Ectodermal cell (in vitro differentiated cells): ENCODE data around the gene STARD8.

ENCODE experiments used
- H3K27ac ChIP-seq: 2 replicates; pipeline ENCODE4 v1.7.0; 2013; ENCODE audit warnings: mild to moderate bottlenecking, low read depth, low read length; ENCODE audit not compliant: insufficient read depth, poor library complexity, severe bottlenecking
- H3K27me3 ChIP-seq: 2 replicates; pipeline ENCODE4 v1.7.0; 2013; ENCODE audit warnings: mild to moderate bottlenecking, low read length; ENCODE audit not compliant: insufficient read depth, control insufficient read depth, poor library complexity, severe bottlenecking
- H3K36me3 ChIP-seq: one replicate; pipeline ENCODE4 v1.7.0; 2013; ENCODE audit warnings: low read length; ENCODE audit not compliant: control insufficient read depth, insufficient read depth
- H3K4me1 ChIP-seq: one replicate; pipeline ENCODE4 v1.7.0; 2013; ENCODE audit warnings: low read length; ENCODE audit not compliant: control insufficient read depth, insufficient read depth
- H3K4me3 ChIP-seq: 2 replicates; pipeline ENCODE4 v1.7.0; 2013; ENCODE audit warnings: low read depth, low read length, control low read depth; ENCODE audit not compliant: insufficient read depth
- H3K9me3 ChIP-seq: 2 replicates; pipeline ENCODE4 v1.7.0; 2013; ENCODE audit warnings: mild to moderate bottlenecking, low read length, moderate library complexity; ENCODE audit not compliant: control insufficient read depth
- WGBS, 2 experiments: methylation state at CpG; one replicate each; pipeline ENCODE4 v1.1.7; 2013; ENCODE audit warnings: missing lambda C conversion rate in 2 of 2; 5-methylcytosine and 5-hydroxymethylcytosine counted together

The STARD8 gene

DNA sequence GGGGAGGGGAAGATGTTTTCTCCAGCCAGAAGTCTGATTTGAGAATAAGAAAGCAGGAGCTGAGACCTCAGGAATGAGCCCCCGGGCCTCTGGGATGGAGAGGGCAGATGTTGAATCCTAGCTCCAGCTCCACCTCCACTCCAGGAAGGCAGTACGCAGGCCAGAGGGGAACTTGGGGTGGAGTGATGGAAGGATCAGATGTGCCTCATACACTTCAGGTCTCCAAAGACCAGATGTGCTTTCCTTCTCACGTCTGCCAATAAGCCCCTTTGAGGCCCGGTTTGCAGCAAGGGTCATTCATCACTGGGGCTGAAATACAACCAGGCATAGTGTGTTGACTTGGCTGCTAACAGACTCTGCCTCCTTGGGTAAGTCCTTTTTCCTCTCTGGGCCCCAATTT is 28.1 kb downstream of the STARD8 start:
- H3K27me3 ChIP-seq = no peaks in the 10 kb centered on the region
- WGBS, 2 experiments = 65 to 68% methylated on average over 4 of the region's 4 CpGs
- H3K4me1 ChIP-seq = peaks cover 10% of the 10 kb centered on the region
- H3K27ac ChIP-seq = no peak overlapping the region
- H3K4me3 ChIP-seq = no peak overlapping the region
- no peaks in the 10 kb centered on the region for H3K9me3 ChIP-seq
- no peaks in the 10 kb centered on the region for H3K36me3 ChIP-seq

DNA sequence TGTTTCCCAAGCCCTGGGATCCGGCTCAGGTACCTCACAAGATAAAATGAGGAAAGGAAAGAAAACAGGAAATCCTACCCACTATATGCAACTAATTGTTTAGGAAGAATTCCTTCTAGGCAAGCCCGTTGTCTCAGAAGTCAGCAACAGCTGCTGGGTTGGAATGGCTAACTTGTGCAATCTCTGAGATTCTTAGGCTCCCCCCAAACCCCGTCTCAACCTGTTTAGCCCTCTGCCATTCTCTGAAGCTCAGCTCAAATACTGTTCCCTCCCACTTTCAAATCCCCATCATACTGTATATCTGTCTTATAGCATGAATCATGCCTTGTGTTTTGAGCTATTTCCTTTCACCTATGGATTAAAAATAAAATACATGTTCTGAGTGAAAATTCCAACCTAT is 28.9 kb downstream of the STARD8 start:
- 75 to 81% methylated on average over 2 to 3 of the region's 3 CpGs for WGBS, 2 experiments
- Histone ChIP-seq H3K36me3 (no peaks in the 10 kb centered on the region), H3K27ac (no peak overlapping the region), H3K27me3 (no peaks in the 10 kb centered on the region), H3K9me3 (no peaks in the 10 kb centered on the region), H3K4me1 (peaks cover 10% of the 10 kb centered on the region), H3K4me3 (no peak overlapping the region)

DNA sequence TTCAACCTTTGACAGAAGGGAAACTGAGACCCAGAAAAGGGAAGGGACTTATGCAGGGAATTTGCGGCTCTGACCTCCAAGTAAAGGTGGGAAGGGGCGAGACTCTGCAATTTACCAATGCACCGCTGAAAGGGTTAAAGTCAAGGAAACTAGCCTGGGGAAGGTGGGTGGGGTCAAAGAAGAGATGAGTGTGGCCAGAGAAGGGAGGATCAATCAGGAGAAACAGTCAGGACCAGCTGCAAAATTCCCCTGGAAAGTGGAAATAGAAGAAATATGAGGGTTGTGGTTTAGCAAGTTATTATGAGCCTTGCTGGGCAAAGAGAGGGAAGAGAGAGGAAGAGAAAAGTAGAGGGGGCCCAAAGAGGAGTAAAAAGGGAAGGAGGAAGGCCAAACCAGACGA is 30.5 kb downstream of the STARD8 start:
- no peak overlapping the region for H3K4me3 ChIP-seq
- no peaks in the 10 kb centered on the region for H3K27me3 ChIP-seq
- no peaks in the 10 kb centered on the region for H3K36me3 ChIP-seq
- H3K27ac ChIP-seq = no peak overlapping the region
- H3K4me1 ChIP-seq = peaks cover 9% of the 10 kb centered on the region
- H3K9me3 ChIP-seq = no peaks in the 10 kb centered on the region
- 43 to 49% methylated on average over 4 of the region's 4 CpGs for WGBS, 2 experiments

DNA sequence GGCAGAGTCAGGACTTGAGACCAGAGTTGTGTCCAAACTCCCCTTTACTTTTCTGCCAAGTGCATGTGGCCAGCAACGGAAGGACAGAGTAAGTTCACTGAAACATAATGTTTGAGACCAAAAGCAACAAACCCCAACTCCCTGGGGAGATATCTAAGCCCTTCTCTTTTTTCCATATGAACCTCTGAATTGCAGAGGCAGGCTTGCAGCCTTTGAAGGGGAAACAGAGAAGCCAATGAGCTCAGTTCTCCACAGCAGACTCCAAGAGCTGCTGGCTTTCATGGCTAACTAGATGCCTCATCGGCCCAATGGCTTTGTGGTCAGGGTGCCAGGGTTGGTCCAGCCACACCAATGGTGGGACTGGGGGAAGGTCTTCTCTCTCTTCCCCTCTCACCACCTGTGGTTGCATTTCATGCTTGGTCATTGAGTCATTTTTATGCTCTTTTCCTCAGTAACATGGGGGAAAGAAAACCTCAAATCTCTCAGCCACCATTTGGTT is 34.0 kb downstream of the STARD8 start:
- Histone ChIP-seq H3K4me1 (peaks cover 5% of the 10 kb centered on the region), H3K9me3 (no peaks in the 10 kb centered on the region), H3K4me3 (no peak overlapping the region), H3K36me3 (no peaks in the 10 kb centered on the region), H3K27ac (no peak overlapping the region), H3K27me3 (no peaks in the 10 kb centered on the region)
- WGBS, 2 experiments = 85 to 86% methylated on average over 2 of the region's 2 CpGs

DNA sequence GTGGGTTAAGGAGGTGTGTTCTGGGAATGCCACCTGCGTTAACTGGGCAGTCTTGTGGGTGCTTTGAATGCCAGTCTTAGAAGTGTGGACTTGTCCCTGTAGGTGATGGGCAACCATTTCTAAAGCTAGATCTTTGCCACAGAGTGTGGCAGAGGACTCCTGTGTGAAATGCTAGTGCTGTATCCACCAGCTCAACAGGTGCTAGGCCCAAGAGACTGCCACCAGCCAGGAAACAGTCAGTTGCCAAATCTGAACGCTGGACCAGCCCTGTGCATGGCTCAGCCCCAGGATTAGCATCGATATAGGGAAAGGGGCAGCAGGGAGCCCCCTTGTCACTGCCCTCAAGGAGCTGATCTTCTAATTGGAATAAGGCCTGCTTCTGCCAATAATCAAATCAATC is 35.3 kb downstream of the STARD8 start:
- Histone ChIP-seq H3K27ac (no peak overlapping the region), H3K4me3 (no peak overlapping the region), H3K9me3 (no peaks in the 10 kb centered on the region), H3K4me1 (peaks cover 5% of the 10 kb centered on the region), H3K36me3 (no peaks in the 10 kb centered on the region), H3K27me3 (no peaks in the 10 kb centered on the region)
- 92 to 95% methylated on average over 3 of the region's 3 CpGs for WGBS, 2 experiments

DNA sequence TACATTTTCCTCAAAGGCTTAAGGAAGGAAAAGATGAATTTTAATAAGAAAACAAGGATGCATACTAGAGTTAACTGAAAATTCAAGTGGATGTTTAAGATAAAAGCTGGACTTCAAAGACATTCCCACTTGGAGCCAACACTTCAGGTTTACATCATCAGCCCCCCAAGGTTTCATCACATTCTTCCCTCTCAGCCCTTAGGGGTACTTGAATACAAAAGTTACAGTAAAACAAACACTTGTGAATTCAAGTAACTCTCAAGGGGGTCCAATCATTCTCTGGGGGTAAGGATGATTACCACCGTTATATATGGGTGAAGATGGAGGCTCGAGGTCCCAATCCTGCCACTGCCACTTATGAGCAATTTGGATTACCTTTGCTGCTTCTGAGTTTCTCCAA is 36.1 kb downstream of the STARD8 start:
- no peak overlapping the region for H3K4me3 ChIP-seq
- no peaks in the 10 kb centered on the region for H3K4me1 ChIP-seq
- H3K9me3 ChIP-seq = no peaks in the 10 kb centered on the region
- H3K27me3 ChIP-seq = no peaks in the 10 kb centered on the region
- WGBS, 2 experiments = 89% methylated on average over 2 of the region's 2 CpGs; no CpG with 5 or more reads in 1 of the 2 experiments
- H3K36me3 ChIP-seq = no peaks in the 10 kb centered on the region
- H3K27ac ChIP-seq = no peak overlapping the region

DNA sequence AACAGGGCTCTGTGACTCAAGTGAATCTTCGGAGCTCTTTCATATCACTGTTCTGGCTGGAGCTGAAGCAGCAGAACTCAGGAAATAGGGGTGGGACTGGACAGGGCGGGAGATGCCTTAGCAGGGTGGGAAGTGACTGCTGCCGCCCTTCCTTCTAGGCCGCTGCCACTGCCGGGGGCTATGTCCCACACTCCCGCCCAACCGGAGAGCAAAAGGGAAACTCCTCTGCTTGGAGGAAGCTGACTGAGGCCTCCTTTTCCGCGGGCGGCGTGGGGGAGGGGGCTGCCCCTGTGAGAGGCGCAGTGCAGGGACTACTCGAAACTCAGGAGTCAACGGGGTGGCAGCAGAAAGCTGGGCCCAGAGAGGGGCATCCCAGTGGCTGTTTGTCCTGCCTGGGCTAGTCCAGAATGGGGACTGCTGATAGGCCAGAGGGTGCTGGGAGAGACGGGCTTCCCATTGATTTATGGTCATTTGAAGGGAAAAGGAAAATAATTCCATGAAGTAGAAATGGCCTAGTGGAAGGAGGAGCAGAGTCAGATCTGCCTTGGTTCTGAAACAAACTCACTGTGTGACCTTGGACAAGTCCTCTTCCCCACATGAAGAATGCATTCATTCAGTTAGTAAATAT is 36.9 kb downstream of the STARD8 start:
- Histone ChIP-seq H3K4me3 (no peak overlapping the region), H3K27ac (no peak overlapping the region), H3K4me1 (no peaks in the 10 kb centered on the region), H3K9me3 (no peaks in the 10 kb centered on the region), H3K27me3 (no peaks in the 10 kb centered on the region), H3K36me3 (no peaks in the 10 kb centered on the region)
- WGBS, 2 experiments = 43 to 45% methylated on average over 15 of the region's 15 CpGs

DNA sequence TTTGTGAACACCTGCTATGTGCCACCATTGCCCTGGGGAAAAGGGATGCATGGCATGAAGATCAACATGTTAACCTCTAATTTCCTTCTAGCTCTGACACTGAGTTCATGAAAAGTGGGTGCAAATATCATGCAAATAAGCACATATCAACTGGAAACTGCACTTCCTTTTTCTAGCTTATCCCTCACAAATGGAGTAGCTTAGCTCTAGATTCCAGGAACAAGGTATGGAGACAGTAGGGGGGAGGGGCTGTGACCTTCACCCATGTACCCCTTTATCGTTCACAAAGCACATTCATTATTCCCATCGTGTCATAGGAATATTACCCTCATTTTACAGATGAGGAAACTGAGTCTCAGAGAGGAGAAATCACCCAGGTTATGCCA is 37.4 kb downstream of the STARD8 start:
- Histone ChIP-seq H3K27ac (no peak overlapping the region), H3K36me3 (no peaks in the 10 kb centered on the region), H3K4me1 (no peaks in the 10 kb centered on the region), H3K4me3 (no peak overlapping the region), H3K27me3 (no peaks in the 10 kb centered on the region), H3K9me3 (no peaks in the 10 kb centered on the region)
- 100% methylated on average over 1 to 2 of the region's 2 CpGs for WGBS, 2 experiments

DNA sequence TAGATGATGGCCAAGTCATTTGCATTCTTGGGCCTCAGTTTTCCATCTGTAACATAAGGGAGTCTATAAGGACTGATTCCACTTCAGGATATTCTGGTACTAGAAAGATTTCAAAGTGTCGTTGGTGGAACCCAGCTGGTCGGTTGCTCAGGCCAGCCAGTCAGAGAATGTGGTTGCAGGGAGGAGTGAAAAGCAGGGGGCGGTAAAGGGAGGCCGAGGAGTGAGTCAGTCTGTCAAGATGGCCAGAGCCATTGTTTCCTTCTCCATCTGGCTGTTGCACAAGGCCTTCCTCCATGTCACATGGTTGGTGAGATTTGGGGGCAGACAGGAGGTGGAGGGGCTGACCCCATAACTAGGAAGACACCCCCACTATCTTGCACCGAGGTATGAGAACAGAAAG is 38.2 kb downstream of the STARD8 start:
- WGBS, 2 experiments = 53 to 62% methylated on average over 5 of the region's 5 CpGs
- no peak overlapping the region for H3K4me3 ChIP-seq
- H3K4me1 ChIP-seq = no peaks in the 10 kb centered on the region
- H3K27me3 ChIP-seq = no peaks in the 10 kb centered on the region
- H3K36me3 ChIP-seq = no peaks in the 10 kb centered on the region
- no peak overlapping the region for H3K27ac ChIP-seq
- H3K9me3 ChIP-seq = no peaks in the 10 kb centered on the region

DNA sequence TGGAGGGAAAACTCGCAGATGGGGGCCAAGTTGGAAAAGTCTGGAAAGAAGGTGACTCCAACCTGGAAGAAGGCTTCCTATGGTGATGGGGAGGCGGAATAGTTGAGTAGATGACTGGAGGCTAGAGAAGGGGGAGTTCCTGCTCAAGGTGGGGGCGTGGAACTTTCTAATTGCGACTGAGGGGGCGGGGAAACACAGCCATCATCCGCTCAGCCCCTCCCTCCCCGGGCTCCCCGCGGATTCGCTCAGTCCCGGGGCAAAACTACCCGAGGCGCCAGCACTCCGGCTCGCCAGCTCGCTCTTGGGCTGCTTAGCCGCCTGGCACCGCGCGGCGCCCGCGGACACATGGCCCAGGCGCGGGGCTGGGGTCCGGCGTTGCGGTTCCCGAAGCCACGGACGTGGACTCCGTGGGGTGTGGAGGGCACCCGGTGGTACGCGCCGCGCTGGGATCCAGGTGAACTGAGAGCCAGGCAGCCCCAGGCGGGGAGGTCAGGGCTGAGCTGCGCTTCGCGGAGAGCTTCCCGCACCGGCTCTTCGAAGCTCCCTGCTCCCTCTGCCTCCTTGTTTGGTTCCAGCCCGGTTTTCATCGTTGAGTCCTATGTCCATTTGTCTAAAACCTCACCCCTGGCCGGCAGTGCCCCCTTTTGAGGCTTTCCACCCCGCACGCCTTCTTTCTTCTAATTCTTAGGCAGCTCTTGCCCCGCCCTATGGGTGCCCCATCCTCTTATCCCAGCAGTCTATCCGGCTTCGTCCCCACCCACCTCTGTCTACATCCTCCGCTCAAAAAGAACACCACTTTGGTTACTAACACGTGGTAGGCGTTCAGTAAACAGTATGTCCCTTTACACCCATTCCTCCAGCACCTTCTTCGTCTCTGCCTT is 38.9 kb downstream of the STARD8 start:
- H3K27me3 ChIP-seq = no peaks in the 10 kb centered on the region
- H3K4me1 ChIP-seq = no peaks in the 10 kb centered on the region
- no peak overlapping the region for H3K27ac ChIP-seq
- no peaks in the 10 kb centered on the region for H3K36me3 ChIP-seq
- WGBS, 2 experiments = 4% methylated on average over 56 of the region's 56 CpGs
- no peaks in the 10 kb centered on the region for H3K9me3 ChIP-seq
- H3K4me3 ChIP-seq = peak overlapping the region; percentile 25
